ENCODE data around the gene RBM19. TPM values are rescaled to one million over a fixed set of nuclear protein-coding genes. Genes with fewer than 3 reads are reported as not detected.

The RBM19 gene
- total and polyA plus RNA-seq, 9 donors: 11.6 to 44.0 (median 33.9) TPM

DNA sequence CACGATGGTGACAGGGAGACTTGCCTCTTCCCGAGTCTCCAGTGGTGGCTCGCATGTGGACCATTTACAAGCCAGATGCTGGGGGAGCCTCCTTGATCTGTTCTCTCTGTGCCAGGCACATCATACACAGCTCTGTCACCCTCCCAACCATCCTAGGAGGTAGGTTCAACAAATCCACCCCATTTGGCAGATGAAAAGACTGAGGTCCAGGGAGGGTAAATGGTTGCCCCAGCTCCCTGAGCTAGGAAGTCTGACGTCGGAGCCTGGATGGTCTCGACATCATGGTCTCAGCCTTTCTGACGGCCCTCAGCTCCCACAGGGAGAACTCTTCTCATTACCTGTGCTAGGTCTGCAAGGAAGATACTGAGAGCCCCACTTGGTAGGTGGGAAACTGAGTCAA lies 189.6 kb downstream of the RBM19 start:
- Histone ChIP-seq H3K9me3 (no peaks in the 10 kb centered on the region), H3K27ac (no peak overlapping the region), H3K4me3 (no peak overlapping the region), H3K36me3 (no peaks in the 10 kb centered on the region), H3K4me1 (ENCODE audit: insufficient read depth) (no peaks in the 10 kb centered on the region), H3K27me3 (no peaks in the 10 kb centered on the region)
- TF ChIP-seq, protein P1, sequence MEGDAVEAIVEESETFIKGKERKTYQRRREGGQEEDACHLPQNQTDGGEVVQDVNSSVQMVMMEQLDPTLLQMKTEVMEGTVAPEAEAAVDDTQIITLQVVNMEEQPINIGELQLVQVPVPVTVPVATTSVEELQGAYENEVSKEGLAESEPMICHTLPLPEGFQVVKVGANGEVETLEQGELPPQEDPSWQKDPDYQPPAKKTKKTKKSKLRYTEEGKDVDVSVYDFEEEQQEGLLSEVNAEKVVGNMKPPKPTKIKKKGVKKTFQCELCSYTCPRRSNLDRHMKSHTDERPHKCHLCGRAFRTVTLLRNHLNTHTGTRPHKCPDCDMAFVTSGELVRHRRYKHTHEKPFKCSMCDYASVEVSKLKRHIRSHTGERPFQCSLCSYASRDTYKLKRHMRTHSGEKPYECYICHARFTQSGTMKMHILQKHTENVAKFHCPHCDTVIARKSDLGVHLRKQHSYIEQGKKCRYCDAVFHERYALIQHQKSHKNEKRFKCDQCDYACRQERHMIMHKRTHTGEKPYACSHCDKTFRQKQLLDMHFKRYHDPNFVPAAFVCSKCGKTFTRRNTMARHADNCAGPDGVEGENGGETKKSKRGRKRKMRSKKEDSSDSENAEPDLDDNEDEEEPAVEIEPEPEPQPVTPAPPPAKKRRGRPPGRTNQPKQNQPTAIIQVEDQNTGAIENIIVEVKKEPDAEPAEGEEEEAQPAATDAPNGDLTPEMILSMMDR (IDR thresholded peaks at IDR 0.05): no peak
- TF ChIP-seq POLR2A (IDR thresholded peaks at IDR 0.05): no peak
- no peak for TF ChIP-seq EP300 (IDR thresholded peaks at IDR 0.05)
- intact Hi-C loops (cut with DNase I): no loop called here
- no peak for DNase-seq
- WGBS, 3 donors: 78 to 88% (median 79%) methylated on average over 7 of the region's 7 CpGs

DNA sequence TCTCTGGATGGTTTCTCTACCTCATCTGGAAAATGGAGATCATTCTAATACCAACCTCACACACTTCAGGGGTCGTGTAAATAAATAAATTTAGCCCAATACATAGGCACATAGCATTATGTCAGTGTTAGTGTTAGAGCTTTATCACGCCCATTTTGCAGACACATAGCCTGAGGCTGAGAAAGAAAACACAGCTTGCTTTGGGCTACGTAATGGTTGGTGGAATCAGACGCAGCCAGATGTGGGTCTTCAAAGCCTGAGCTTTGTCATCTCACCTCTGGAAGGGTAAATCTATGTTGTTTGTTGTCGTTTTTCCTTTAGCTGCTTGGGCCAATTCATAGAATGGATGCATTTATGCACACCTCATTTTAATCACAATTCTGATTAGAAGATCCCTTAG lies 191.6 kb downstream of the RBM19 start:
- Histone ChIP-seq H3K9me3 (no peaks in the 10 kb centered on the region), H3K4me1 (ENCODE audit: insufficient read depth) (no peaks in the 10 kb centered on the region), H3K36me3 (no peaks in the 10 kb centered on the region), H3K27me3 (no peaks in the 10 kb centered on the region), H3K4me3 (no peak overlapping the region), H3K27ac (no peak overlapping the region)
- intact Hi-C loops (cut with DNase I): no loop called here
- DNase-seq: no peak
- TF ChIP-seq POLR2A (IDR thresholded peaks at IDR 0.05) (no peak), EP300 (IDR thresholded peaks at IDR 0.05) (no peak)
- TF ChIP-seq, protein P1 (IDR thresholded peaks at IDR 0.05): no peak
- WGBS, 3 donors: 67 to 82% (median 76%) methylated on average over 5 of the region's 5 CpGs

DNA sequence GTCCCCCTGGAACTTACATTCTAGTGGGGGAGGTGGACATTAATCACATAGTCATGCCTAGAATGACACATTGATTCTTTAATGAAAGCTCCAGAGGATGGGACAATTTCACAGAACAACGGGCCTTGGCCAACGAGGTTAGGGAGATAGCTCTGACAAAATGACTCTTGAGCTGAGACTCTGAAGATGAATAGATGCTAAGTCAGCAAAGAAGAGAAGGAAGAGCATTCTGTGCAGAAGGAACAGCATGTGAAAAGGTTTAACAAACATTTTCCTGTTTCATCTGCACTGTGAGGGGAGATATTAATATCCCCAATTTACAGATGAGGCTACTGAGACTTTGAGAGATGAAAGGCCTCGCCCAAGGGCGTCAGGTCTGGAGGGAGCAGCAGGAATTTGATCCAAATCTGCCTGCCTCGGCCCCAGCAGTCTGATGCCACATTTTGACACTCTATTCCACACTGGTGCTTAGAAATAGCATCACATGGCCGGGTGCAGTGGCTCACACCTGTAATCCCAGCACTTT lies 193.6 kb downstream of the RBM19 start:
- intact Hi-C loops (cut with DNase I): no loop called here
- Histone ChIP-seq H3K4me1 (ENCODE audit: insufficient read depth) (no peaks in the 10 kb centered on the region), H3K27ac (no peak overlapping the region), H3K27me3 (no peaks in the 10 kb centered on the region), H3K4me3 (no peak overlapping the region), H3K36me3 (no peaks in the 10 kb centered on the region), H3K9me3 (no peaks in the 10 kb centered on the region)
- 64 to 71% (median 71%) methylated on average over 6 of the region's 6 CpGs for WGBS, 3 donors
- no peak for DNase-seq
- TF ChIP-seq, protein P1 (IDR thresholded peaks at IDR 0.05): no peak
- no peak for TF ChIP-seq EP300 (IDR thresholded peaks at IDR 0.05)
- TF ChIP-seq POLR2A (IDR thresholded peaks at IDR 0.05): no peak

DNA sequence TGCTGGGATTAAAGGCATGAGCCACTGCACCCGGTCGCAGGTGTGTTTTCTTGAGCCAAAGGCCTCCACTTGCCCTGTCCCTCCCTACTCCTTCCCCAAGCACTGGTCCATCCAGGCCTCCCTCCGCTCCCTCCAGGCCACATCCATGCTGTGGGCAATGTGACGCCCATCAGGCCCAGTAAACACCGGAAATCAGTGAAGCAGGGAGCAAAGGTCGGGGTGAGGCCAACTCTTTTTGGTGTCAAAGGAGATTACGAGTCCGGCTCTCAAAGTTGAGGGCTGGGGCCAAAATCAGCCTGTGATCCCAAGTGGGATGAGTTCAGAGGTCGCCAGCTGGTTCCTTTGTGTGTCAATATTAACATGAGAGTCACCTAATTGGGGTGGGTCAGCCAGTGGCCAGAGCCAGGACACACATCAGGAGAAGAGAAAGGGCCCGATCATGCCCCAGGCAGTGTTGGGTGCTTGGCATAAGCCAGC lies 195.7 kb downstream of the RBM19 start:
- no peaks in the 10 kb centered on the region for H3K27me3 ChIP-seq
- TF ChIP-seq EP300 (IDR thresholded peaks at IDR 0.05): no peak
- TF ChIP-seq POLR2A (IDR thresholded peaks at IDR 0.05): no peak
- TF ChIP-seq, protein P1 (IDR thresholded peaks at IDR 0.05): no peak
- no peaks in the 10 kb centered on the region for H3K4me1 ChIP-seq (ENCODE audit: insufficient read depth)
- intact Hi-C loops (cut with DNase I): no loop called here
- H3K9me3 ChIP-seq: no peaks in the 10 kb centered on the region
- no peak overlapping the region for H3K4me3 ChIP-seq
- no peaks in the 10 kb centered on the region for H3K36me3 ChIP-seq
- no peak overlapping the region for H3K27ac ChIP-seq
- DNase-seq: no peak
- WGBS, 3 donors: 56 to 66% (median 62%) methylated on average over 10 of the region's 10 CpGs
